Endometrial microvascular endothelial cells (primary cell): ENCODE data around the gene AP2B1. TPM values are rescaled to one million over a fixed set of nuclear protein-coding genes. Genes with fewer than 3 reads are reported as not detected.
"Not testable (repeated sequence)": the region's sequence is repeated elsewhere in the genome, so short reads cannot be mapped to it uniquely, and the experiment has no call there.

Experiments used
- in situ Hi-C: cut with HindIII; loops from 2 replicates; pipeline ENCODE4 v1.10.0; 2017; ENCODE audit warnings: low sequenced_read_pairs, low pct_unique_long_range_greater_than_20kb; ENCODE audit errors: inconsistent ontology term
- total RNA-seq: library from RNA; depleted of rRNA; stranded (reverse); fragments of >200 nt; gene quantifications from one replicate; pipeline ENCODE4 v1.2.3, GENCODE V29; 2015; ENCODE audit errors: inconsistent ontology term

AP2B1 gene
- total RNA-seq, 1 donor from 2014 or later, result 115 TPM

DNA sequence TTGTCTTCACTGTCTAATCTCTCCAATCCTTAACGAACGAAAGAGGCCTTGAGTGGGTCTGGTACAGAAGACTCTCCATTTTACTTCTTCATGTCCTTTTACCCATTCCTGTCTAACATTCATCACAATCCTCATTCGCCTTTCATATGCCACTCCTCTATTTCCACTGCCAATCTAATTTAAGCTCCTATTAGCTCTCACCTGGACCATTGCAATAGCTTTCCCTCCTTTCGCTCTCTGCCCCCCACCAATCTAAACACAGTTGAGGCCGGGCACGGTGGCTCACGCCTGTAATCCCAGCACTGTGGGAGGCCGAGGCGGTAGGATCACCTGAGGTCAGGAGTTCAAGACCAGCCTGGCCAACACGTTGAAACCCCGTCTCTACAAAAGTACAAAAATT, 20.2 kb upstream of the AP2B1 start:
- in situ Hi-C loops, result no loop called here

DNA sequence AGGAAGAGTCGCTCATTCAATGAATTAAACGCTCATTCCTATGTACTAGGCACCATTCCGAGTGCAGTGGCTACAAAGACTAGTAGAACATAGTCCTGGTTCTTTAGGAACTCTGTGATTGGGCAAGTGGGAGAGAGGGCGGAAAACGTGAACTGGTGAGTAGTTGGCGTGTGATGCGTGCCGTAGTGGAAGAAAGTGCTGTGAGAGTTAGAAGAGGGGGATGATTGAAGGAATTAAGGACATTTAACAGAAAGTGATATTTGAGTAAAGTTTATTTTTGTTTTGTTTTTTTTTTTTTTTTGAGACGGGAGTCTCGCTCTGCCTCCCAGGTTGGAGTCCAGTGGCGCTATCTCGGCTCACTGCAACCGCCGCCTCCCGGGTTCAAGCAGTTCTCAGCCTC, 18.6 kb upstream of the AP2B1 start:
- in situ Hi-C loops, result no loop called here

DNA sequence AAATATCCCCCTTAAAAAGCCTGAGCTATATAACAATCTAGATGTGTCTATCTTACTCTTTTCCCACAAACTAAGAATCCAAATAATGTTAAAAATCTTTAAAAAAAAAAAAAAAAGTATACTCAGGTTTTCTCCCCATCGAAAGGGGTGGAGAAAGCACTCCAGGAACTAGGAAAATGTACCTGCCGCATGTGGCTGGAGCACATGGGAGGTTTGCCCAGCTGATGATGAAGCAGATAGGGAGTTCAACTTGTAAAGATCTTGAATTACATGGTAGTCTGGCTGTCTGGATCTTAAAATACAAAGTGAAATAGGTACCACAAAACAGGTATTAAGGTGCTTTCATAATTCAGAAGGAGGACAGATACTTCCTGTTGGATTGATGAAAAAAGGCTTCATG, 17.7 kb upstream of the AP2B1 start:
- in situ Hi-C loops, result no loop called here

DNA sequence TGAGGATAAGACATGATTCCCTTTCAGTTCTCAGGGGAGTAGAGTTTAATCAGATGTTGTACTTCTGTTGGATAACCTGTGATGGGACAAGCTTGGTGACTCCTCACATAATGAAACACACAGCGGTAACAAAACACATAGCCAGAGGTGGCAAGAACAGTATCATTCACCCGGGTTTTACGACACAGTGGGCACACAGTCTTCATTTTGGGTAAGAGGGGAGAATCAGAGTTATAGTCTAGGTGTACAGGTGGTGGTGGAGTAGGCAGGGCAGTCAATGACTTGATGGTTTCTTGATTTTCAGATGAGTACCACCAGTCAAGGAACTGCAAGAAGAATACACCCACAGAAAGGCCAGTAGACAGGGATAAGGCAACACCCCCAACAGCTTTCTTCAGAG, 11.4 kb upstream of the AP2B1 start:
- in situ Hi-C loops, result no loop called here

DNA sequence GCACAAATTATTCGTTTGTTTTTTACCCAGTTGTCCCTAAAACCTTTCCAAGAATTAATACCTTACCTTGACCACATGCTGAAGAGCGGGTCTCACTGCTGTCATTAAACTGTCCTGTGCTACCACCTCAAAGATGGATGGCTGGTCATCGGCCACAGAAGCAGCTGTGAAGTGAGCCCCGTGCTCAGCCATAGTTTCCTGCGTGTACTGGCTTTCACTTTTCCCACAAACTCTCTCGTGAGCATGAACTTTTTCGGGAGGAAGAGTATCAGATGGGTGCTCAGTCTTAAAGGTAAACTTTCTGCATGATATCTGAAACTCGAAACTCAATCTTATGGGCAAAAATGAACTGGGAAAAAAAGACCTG, 9.3 kb upstream of the AP2B1 start:
- in situ Hi-C loops, result no loop called here

DNA sequence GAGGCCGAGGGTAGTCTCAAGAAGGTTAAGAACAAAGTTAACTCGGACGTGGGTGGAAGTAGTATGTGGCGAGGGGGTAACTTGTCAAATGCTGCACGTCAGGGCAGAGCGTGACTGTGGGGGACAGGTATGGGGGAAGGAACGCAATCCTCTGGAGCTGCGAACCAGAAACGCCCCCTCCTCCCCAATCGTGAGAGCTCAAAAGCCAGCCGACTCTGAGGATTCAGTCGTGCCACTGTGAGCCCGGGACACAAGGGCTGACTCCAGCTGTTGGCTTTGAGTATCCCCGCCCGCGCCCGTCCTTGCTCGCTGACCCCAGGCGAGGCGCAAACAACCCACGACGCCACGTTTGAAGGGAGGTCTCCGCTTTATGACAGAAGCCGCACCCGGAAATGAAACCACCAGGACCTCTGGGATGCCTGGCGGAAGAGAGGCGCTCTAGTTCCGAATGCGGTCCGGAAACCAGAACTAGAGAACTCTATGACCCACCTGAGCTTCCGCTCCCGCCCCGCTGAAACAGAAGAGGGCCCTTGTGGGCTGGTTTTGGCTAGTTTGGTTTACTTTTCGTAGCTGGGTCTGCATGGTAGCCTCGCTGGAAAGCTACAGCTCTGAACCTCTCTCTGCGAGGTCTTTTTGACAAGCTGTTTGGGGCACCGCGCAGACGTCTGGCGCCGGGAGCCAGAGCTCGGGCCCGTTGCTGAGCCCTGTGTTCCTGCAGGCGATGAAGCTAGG, 8.8 kb upstream of the AP2B1 start, which contains the start of gene PEX12:
Gene PEX12 (minus strand): TSS at position 375 of the 732 bp plus-strand sequence. CDS start 550 bp downstream, outside the sequence.
- in situ Hi-C loops, result no loop called here

DNA sequence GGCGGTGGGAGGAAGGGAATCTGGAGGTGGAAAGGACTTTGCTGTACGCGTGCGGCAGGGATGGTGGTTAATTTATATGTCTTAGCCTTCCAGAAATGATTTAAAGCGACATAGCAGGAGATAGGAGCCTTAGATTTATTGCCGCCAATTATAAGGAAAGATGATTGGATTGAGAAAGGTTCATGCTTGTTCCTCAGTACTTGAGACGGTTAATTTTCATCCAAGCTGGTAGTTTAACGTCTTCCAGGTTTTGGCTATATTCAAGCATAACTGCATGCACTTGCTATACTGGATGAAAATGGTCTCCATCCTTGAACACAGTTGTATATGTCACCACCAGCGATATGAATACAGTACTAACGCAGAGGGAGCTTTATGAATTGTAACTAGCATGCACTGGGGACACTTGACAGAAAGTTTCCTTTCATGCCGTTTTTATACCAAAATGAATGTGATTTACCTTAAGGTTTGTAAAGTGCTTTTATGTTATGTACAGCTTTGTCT, 8.1 kb upstream of the AP2B1 start:
- in situ Hi-C loops, result no loop called here

DNA sequence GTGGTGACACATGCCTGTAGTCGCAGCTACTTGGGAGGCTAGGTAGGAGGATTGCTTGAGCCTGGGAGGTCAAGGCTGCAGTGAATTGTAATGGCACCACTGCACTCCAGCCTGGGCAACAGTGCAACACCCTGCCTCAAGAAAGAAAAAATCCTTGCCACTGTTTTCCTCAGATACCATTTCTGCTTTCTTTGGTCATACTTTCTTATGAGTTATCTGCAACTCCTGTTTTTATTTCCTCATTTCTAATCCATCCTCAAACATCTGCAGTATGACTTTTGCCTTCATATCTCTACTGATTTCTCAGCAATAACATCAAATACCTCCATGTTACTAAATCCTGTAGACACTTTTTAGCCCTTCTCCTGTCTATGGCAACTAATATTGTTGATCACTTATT, 3.1 kb upstream of the AP2B1 start:
- in situ Hi-C loops, result no loop called here

DNA sequence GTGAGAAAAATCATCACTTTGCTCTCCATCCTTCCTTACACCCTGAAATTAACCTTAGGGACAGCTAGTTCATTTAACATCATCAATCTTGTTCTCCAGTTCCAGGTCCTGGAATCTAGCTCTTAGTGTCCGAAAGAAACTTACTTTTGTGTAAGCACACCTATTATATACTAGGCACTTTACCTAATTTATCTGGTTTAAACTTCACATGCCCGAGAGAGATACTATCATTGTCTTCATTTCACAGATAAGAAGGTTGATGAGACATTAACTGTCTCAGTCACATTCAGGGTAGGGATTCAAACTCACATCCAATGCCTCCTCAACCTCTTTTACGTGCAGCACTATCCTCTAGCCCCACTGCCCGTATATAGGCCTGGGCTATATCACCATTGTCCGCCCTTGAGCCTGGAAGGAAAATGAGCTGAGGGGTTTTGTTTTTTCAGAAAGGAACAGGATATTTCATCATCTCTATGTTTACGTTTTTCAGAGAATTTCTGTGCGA, 501 bp upstream of the AP2B1 start:
- in situ Hi-C loops, result no loop called here

DNA sequence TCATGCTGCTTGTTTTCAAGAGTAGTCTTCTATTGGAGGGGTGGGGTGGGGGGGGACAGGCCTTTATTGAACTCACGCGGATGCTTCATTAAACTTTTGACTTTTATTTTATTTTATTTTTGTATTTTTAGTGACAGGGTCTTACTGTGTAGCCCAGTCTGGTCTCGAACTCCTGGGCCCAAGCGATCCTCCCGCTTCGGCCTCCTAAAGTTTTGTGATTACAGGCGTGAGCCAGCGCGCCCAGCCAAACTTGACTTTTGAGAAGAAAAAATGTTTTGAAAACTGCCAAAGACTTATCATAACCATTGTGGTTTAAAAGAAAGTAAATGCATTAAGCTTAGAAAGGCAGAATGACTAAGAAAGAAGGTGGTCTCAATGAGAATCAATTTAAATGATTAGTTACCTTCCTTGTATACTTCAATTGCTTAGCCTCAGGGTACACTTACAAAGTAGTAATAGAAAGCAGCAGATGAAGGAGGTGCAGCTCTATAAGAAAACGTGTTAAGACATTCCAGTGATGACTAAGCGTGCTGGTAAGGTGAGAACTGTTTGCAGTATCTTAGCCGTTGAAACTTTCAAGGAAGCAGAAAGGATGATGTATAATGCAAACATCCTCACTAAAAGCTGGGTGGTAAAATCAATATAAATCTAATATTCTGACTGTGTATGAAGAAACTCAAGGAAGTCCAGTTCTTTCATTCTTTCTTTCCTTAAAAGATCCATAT, 1.2 kb downstream of the AP2B1 start:
- in situ Hi-C loops, result no loop called here

DNA sequence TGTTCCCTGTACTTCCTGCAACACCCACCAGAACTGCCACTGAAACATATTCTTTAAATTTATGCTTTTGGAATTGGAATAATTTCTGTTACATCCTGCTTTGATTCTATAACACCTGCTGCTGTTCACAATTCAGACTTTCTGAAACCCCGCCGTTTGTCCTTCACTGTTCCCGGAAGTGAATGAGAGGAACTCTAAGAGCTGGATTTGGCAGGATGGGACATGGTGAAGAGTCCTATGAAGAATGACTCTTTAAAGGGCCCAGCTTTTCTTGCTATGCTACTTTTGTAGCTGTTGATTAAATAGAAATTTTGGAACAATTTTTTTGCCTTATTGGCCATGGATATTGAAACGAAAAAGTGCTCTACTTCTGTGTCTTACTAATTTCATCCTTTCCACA, 8.9 kb downstream of the AP2B1 start:
- in situ Hi-C loops, result no loop called here

DNA sequence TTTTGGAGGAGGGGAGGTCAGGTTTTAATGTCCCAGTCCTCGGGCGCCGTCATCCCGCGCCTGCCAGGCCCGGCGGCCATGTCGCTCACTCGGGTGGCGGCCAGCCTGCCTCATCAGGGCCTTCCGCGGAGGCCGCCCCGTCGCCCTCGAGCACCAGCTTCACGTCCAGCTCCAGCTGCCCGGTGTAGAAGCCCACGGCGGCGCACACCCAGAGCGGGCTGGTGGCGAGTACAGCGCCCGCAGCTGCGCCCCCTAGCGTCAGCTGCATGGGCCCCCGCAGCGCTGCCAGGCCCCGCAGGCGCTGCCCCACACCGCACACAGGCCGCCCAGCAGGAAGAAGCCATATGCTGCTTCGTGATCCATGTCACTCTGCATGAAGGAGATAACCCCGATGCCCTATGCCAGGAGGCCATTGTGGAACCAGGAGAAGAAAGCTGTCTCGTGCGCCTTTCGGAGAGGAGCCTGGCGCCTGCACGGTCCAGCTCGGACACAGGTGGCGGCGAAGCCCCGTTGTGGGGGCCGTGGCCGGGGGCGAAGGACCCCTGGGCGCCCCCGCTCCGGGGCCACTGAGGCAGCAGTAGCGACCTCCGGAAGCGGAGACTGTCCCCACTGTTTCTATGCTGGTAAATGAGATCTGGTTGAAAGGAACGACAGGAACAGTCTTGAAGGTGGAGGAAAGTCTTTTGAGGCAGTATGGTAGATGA, 9.6 kb downstream of the AP2B1 start:
- in situ Hi-C loops, result no loop called here

DNA sequence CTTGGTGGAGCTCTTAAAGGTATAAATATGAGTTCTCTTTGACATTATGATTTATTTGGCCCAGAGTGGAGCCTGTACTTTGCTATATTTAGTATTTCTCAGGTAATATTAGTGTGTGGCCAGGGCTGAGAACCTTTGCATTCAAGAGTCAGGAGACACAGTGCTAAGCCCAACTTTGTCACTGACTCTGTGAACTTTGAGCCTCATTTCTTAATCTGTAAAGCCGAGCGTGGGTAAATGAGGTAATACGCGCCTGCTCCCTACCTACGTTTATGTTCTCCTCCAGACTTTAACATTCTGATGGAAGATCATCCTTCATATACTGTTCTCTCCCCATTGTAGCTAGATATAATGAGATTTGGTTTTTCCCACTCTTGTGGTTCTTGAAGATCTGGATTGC, 10.5 kb downstream of the AP2B1 start:
- in situ Hi-C loops, result no loop called here

DNA sequence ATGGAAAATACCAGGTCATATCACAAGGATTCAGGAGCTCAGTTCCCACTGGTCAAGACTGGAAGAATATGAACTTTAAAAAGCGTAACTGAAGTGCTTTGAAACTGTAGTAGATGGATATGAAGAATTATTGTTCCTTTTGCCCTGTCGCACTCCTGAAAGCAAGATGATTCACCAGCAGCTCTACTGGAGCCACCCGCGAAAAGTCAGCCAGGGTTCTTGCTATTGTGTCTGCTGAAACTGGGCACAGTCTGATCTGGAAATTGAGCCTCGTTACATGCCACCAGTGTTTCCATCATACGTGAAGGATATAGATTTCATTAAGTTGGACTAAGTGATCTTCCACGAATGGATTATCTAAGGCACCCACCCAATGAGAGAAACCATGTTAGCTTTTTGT, 16.6 kb downstream of the AP2B1 start:
- in situ Hi-C loops, result no loop called here

DNA sequence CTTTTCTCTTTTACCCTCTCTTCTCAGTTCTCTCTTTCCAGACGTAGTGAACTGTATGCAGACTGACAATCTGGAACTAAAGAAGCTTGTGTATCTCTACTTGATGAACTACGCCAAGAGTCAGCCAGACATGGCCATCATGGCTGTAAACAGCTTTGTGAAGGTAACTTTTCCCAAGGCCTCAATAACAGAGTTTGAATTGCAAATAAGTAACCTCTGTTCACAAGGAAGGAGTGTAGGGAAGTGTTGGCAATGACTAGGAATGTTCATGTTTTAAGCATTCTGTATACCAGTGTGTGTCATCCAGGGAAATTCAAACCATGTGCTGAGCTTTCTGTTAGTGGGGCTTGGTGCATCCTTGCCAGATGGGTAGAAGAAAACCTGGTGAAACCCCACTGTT, 18.6 kb downstream of the AP2B1 start:
- in situ Hi-C loops, result no loop called here

DNA sequence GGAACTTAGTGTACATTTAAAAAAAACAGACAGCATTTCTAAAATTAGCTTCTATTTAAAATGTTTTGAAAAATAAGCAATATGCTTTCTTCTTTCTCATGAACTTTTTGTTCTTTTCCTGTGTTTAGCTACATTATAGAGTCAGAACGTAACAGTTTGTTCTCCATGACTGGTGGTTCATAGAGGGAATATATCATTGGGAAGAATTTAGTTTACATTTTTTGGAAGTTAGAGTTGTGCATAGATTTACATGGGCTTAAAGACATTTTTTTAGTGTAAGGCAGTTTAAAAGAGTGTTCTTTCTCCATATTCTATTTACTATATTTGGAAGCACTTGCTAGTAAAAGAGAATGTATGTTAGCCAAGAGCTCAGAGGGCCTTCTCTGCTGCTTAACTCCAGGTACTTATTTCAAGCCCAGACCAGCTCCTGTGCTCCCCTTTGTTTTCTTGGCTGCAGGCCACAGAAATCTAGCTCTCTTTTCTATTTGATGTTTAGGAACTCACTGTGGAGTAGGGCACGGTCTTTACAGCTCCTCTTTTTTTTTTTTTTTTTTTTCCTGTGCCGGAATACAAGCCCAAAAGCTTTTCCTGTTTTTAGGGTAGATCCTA, 20.2 kb downstream of the AP2B1 start:
- in situ Hi-C loops, result no loop called here

DNA sequence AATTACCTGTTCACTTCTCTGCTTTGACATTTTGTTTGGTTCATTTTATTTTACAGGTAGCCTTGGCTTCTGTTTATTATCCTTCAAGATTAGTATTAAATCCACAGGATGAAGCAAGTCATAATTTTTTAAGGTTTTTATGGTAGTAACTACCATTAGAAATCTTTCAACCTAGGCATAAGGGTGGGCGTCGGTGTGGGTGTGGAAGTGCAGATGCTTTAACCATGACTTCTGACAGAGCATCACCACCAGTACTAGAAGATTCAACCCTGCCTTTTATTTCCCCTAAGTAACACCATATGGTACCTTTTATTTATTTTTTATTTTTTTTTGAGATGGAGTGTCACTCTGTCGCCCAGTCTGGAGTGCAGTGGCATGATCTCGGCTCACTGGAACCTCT, 22.7 kb downstream of the AP2B1 start:
- in situ Hi-C loops, result no loop called here

DNA sequence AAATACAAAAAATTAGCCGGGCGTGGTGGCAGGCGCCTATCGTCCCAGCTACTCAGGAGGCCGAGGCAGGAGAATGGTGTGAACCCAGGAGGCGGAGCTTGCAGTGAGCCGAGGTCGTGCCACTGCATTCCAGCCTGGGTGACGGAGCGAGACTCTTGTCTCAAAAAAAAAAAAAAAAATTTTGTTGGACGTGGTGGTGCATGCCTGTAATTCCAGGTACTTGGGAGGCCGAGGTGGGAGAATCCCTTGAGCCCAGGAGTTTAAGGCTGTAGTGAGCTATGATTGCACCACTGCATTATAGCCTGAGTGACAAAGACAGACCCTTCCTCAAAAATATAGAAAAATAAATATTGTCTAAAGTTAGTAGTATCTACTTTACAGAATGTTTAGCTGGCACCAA, 23.6 kb downstream of the AP2B1 start:
- in situ Hi-C loops, result not testable (repeated sequence)

DNA sequence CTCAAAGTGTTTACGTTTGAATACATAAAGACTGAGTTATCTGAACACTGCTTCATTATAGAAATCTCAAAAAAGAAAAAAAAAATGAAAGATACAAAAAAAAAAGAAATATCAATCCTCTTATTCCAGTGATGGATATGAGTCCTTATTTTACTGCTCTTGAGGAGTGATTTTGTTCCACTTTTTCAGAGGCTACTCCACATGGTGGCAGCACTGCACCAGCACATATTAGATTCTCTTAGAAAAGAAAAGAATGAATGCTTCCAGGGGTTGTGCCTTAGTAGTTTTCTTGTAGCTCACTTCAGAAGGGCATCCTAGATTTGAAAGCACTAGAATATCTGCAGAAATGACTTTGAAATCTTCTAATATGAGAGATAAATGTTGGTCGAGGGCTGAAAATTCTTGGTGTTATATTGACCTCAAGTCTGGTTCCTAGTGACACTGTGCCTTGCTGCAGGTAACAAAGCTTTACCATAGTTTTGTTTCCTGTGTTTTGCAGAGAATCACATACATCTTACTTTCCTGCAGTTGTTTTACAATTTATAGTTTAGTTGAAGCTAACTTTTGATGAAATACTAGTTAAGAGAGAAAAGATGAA, 25.9 kb downstream of the AP2B1 start:
- in situ Hi-C loops, result no loop called here
